GM12872 (cell line): ENCODE data around the gene BAIAP2.

ENCODE experiments used
- TF ChIP-seq, protein P1 (sequence below): IDR thresholded peaks from 3 replicates; pipeline ENCODE4 v1.5.1; 2011; ENCODE audit warnings: low read depth, mild to moderate bottlenecking, low read length, moderate library complexity; ENCODE audit not compliant: insufficient read depth

BAIAP2 gene

DNA sequence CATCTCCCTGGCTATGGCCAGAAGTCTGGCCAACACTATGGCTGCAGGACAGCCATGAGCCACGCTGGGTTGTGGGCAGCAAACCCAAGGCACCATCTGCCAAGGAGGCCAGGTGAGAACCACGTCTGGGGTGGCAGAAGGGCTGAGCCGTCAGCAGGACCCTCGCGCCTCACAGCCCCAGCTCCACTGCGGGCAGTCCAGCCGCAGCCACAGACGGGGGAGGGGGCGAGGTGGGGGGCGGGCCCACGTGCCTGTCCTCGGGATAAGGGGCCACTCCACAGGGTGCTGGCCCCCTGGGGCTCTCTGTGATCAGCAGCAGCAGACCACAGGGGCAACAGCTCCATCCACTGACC, 6.5 kb upstream of the BAIAP2 start:
- TF ChIP-seq, protein P1, sequence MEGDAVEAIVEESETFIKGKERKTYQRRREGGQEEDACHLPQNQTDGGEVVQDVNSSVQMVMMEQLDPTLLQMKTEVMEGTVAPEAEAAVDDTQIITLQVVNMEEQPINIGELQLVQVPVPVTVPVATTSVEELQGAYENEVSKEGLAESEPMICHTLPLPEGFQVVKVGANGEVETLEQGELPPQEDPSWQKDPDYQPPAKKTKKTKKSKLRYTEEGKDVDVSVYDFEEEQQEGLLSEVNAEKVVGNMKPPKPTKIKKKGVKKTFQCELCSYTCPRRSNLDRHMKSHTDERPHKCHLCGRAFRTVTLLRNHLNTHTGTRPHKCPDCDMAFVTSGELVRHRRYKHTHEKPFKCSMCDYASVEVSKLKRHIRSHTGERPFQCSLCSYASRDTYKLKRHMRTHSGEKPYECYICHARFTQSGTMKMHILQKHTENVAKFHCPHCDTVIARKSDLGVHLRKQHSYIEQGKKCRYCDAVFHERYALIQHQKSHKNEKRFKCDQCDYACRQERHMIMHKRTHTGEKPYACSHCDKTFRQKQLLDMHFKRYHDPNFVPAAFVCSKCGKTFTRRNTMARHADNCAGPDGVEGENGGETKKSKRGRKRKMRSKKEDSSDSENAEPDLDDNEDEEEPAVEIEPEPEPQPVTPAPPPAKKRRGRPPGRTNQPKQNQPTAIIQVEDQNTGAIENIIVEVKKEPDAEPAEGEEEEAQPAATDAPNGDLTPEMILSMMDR: no peak

DNA sequence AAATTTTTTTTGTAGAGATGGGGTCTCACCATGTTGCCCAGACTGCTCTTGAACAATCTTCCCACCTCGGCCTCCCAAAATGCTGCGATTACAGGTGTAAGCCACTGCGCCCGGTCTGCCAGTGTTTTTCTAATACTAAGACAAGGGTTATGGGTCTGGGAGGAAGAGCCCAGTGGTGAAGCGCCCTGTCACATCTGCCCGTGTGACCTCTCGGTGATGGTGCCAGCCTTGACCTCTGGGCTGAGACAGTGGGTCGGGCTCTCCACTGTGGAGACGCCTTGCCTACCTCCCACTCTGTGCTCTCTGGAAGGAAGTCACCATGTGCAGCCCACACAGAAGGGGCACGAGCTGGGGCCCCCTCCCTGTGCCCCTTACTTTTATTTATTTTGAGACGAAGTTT, 5.1 kb upstream of the BAIAP2 start:
- TF ChIP-seq, protein P1: no peak

DNA sequence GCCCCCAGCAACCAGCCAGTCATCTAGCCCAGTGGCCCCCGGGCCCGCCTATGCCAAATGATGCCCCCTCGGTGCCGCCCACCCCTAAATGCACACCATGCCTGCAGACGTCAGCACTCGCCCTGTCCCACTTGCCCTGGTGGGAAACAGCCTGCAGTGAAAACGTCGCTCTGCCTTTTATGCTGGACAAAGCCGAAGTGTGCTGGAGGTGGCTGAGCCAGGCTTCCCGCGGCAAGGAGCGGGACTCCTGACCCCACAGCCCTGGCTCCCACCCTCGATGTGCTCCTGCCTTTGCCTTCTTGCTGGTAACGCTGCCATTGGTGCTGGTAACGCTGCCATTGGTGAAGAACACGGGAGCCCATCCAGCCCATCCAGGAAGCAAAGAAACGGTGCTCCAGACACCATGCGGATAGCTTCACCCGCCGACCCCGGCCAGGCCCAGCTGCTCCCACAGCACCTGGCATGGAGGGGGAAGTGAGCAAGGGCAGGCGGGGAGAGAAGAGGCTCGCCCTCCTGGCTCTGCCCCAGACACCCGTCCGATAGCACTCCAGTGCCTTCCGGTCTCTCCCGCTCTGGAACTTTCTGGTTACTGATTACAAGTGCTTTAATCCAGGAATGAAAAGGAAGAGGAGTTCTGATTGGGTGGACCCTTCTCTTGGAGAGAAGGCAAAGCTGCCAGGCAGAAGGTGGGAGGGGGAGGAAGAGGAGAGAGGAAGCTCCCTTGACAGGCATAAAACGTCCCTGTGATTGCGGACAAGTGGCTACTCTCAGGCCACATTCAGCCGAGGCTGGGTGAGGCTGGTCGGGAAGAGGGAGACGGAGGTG, 4.0 kb upstream of the BAIAP2 start:
- TF ChIP-seq, protein P1: no peak

GRCh38 chr17:81031566-81032550, 3.1 kb upstream of the BAIAP2 start:
- TF ChIP-seq, protein P1: no peak

DNA sequence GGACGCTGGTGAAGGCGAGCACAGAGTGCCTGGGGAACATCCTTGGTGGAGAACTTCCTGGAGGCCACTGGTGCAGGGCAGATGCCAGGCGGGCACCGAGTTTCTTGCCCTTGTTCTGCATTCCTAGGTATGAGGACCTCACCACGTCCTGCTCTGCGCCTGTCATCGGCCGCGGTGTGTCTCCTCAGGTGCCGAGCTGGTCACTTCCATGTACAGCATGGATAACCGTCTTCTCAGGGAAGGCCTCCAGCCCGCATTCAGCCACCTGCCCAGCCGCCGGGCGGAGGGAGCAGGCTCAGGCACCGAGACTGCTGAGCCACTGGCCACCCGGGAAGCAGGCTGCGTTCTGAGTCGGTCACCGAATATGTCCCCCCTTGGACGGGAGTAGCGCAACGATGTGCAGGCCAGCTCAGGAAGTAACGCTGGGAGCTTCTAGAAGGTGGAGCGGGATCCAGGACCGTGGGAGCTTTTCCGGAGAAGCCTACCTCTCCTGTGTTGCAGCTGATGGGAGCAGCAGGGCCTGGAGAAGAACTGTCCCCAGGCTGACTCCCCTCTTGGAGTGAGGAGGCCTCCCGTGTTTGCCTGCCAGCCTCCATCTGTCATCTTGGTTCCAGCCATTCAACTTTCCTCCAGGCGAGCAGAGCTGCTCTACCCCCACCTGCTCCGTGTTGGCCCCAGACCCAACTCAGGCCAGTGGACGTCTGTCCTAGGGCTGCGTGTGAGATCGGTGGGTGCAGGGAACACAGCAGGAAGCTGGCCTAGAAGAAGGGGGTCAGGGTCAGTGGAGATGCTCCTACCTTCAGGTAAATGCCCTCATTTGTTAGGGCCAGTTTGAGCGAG, 2.1 kb upstream of the BAIAP2 start:
- TF ChIP-seq, protein P1: no peak

GRCh38 chr17:81033535-81034167, 1.3 kb upstream of the BAIAP2 start:
- TF ChIP-seq, protein P1: no peak
